K562 (cell line): ENCODE measurements around the gene CLDN7. TPM values are rescaled to one million over a fixed set of nuclear protein-coding genes. Genes with fewer than 3 reads are reported as not detected.

Source experiments
- CBFA2T2 ChIP-seq: fragments of 450-650 bp; conservative IDR thresholded peaks from 2 replicates; pipeline ENCODE4 v1.6.1; 2017; ENCODE audit warnings: mild to moderate bottlenecking
- CBFB ChIP-seq: sonication (generic); formaldehyde crosslinking; IDR thresholded peaks from 2 replicates; pipeline ENCODE4 v1.4.0; 2020; ENCODE audit warnings: mild to moderate bottlenecking, missing genetic modification reagents
- CEBPG ChIP-seq, 3 experiments: fragments of 200-800 bp in 1 of 3; sonication (Bioruptor generic) in 1 of 3; sonication (generic) in 1 of 3; formaldehyde crosslinking in 1 of 3; IDR thresholded peaks in 2 of 3; conservative IDR thresholded peaks in 1 of 3; 2 replicates each; pipeline versions ENCODE4 v1.6.1 to v1.8.0; 2016 to 2022; ENCODE audit warnings: missing compliant biosample characterization in 2 of 3, missing genetic modification characterization in 2 of 3, mild to moderate bottlenecking in 1 of 3, missing genetic modification reagents in 1 of 3
- ESRRB ChIP-seq: fragments of 250-450 bp; sonication (Bioruptor Pico); IDR thresholded peaks from 2 replicates; pipeline ENCODE4 v1.5.0; 2020; ENCODE audit warnings: mild to moderate bottlenecking, moderate library complexity, borderline replicate concordance
- EZH2 ChIP-seq: IDR thresholded peaks from 2 replicates; pipeline ENCODE4 v1.6.1; 2012; ENCODE audit warnings: low read depth, mild to moderate bottlenecking, inconsistent platforms, low read length, borderline replicate concordance
- FIP1L1 ChIP-seq: fragments of 200-400 bp; formaldehyde crosslinking; IDR thresholded peaks from 2 replicates; pipeline ENCODE4 v1.6.1; 2018; ENCODE audit warnings: mild to moderate bottlenecking, low read depth, low read length; ENCODE audit not compliant: poor library complexity, severe bottlenecking
- FOXM1 ChIP-seq, 2 experiments: fragments of 450-650 bp in 1 of 2; sonication (generic) in 1 of 2; formaldehyde crosslinking in 1 of 2; IDR thresholded peaks; 2 replicates each; pipeline versions ENCODE4 v1.6.1 to v1.9.0; 2017 to 2022; ENCODE audit warnings: low read depth in 2 of 2, mild to moderate bottlenecking in 2 of 2, missing genetic modification reagents in 1 of 2, moderate library complexity in 1 of 2
- HDGF ChIP-seq: fragments of 450-650 bp; IDR thresholded peaks from 2 replicates; pipeline ENCODE4 v1.6.1; 2016
- HES1 ChIP-seq: fragments of 450-650 bp; IDR thresholded peaks from 2 replicates; pipeline ENCODE4 v1.6.1; 2016; ENCODE audit warnings: low read depth, mild to moderate bottlenecking, moderate library complexity
- HNRNPK ChIP-seq: fragments of 200-400 bp; formaldehyde crosslinking; IDR thresholded peaks from one replicate; pipeline ENCODE4 v1.6.1; 2018; ENCODE audit warnings: mild to moderate bottlenecking, low read depth, low read length; ENCODE audit not compliant: poor library complexity, severe bottlenecking
- JUNB ChIP-seq: fragments of 450-650 bp; formaldehyde crosslinking; conservative IDR thresholded peaks from 2 replicates; pipeline ENCODE4 v1.4.0; 2020; ENCODE audit warnings: mild to moderate bottlenecking
- MTA3 ChIP-seq: fragments of 450-650 bp; formaldehyde crosslinking; IDR thresholded peaks from 2 replicates; pipeline ENCODE4 v1.6.1; 2017; ENCODE audit warnings: mild to moderate bottlenecking, borderline replicate concordance
- NCOA2 ChIP-seq, 2 experiments: fragments of 450-650 bp; IDR thresholded peaks; 2 replicates each; pipeline ENCODE4 v1.6.1; 2018; ENCODE audit warnings: mild to moderate bottlenecking in 2 of 2, moderate library complexity in 1 of 2; ENCODE audit not compliant: partially characterized antibody in 2 of 2
- NR4A1 ChIP-seq, 2 experiments: fragments of 250-450 bp in 1 of 2; fragments of 450-650 bp in 1 of 2; sonication (Bioruptor Pico) in 1 of 2; IDR thresholded peaks; 2 replicates each; pipeline versions ENCODE4 v1.4.0 to v1.6.1; 2016 to 2020; ENCODE audit warnings: mild to moderate bottlenecking in 2 of 2, missing compliant biosample characterization in 1 of 2, missing genetic modification characterization in 1 of 2, moderate library complexity in 1 of 2
- POLR2A ChIP-seq: fragments of 450-650 bp; conservative IDR thresholded peaks from 2 replicates; pipeline ENCODE4 v1.6.1; 2016
- POLR2G ChIP-seq: fragments of 200-400 bp; formaldehyde crosslinking; IDR thresholded peaks from 2 replicates; pipeline ENCODE4 v1.6.1; 2017; ENCODE audit warnings: low read depth, mild to moderate bottlenecking, antibody characterized with exemption, low read length, moderate library complexity
- POU5F1 ChIP-seq: fragments of 150-350 bp; IDR thresholded peaks from 2 replicates; pipeline ENCODE4 v1.6.1; 2014; ENCODE audit warnings: borderline replicate concordance, low read length, low read depth, mild to moderate bottlenecking; ENCODE audit not compliant: partially characterized antibody
- RBFOX2 ChIP-seq: fragments of 200-400 bp; formaldehyde crosslinking; IDR thresholded peaks from 2 replicates; pipeline ENCODE4 v1.6.1; 2017; ENCODE audit warnings: low read depth, mild to moderate bottlenecking, low read length, moderate library complexity
- RUNX1 ChIP-seq: sonication (generic); IDR thresholded peaks from 2 replicates; pipeline ENCODE4 v1.6.1; 2016; ENCODE audit warnings: antibody characterized with exemption, low read depth
- TCF7L2 ChIP-seq: fragments of 150-350 bp; IDR thresholded peaks from 2 replicates; pipeline ENCODE4 v1.6.1; 2016; ENCODE audit warnings: low read depth, mild to moderate bottlenecking, low read length, moderate library complexity
- TEAD1 ChIP-seq, 2 experiments: fragments of 450-650 bp in 1 of 2; sonication (generic) in 1 of 2; formaldehyde crosslinking; IDR thresholded peaks; 2 replicates each; pipeline versions ENCODE4 v1.4.0 to v1.8.0; 2020 to 2022; ENCODE audit warnings: mild to moderate bottlenecking in 2 of 2, missing genetic modification reagents in 1 of 2
- USF2 ChIP-seq: sonication (generic); formaldehyde crosslinking; IDR thresholded peaks from 2 replicates; pipeline ENCODE4 v1.5.0; 2020; ENCODE audit warnings: missing genetic modification reagents
- ZNF146 ChIP-seq: IDR thresholded peaks from one replicate; pipeline ENCODE4 v1.6.1; 2018; ENCODE audit warnings: missing compliant biosample characterization; ENCODE audit not compliant: unreplicated experiment
- ZNF589 ChIP-seq: fragments of 200-800 bp; sonication (Bioruptor generic); IDR thresholded peaks from 2 replicates; pipeline ENCODE4 v1.6.1; 2016; ENCODE audit warnings: low read depth, missing genetic modification characterization, missing compliant biosample characterization
- polyA plus RNA-seq, 8 experiments: library from polyadenylated mRNA; depleted of rRNA in 4 of 8; stranded (reverse) in 5 of 8; unstranded in 3 of 8; fragments of >200 nt; fragmentation: Nextera tagmentation in 2 of 8; fragmentation: Illumina TruSeq in 1 of 8; extraction: Ambion mirVana in 2 of 8; extraction: Trizol in 1 of 8; gene quantifications; 2 replicates each; pipeline versions ENCODE4 v1.2.1 to v1.2.3, GENCODE V29; 2011 to 2014; ENCODE audit warnings: inconsistent platforms in 1 of 8, missing spikeins in 1 of 8
- total RNA-seq, 7 experiments: library from RNA; depleted of rRNA in 6 of 7; stranded (reverse); fragments of >200 nt in 6 of 7; fragmentation: Illumina TruSeq in 2 of 7; extraction: Trizol in 2 of 7; gene quantifications; 2 replicates each; pipeline versions ENCODE4 v1.2.1 to v1.2.3, GENCODE V29; 2011 to 2021; ENCODE audit warnings: low replicate concordance in 1 of 7

Gene CLDN7
- total and polyA plus RNA-seq, 9 of the 15 experiments (the other 6 are each of a cell fraction or from before 2014, with no cell fraction given): 2.2 to 14.5 (median 7.6) TPM

DNA sequence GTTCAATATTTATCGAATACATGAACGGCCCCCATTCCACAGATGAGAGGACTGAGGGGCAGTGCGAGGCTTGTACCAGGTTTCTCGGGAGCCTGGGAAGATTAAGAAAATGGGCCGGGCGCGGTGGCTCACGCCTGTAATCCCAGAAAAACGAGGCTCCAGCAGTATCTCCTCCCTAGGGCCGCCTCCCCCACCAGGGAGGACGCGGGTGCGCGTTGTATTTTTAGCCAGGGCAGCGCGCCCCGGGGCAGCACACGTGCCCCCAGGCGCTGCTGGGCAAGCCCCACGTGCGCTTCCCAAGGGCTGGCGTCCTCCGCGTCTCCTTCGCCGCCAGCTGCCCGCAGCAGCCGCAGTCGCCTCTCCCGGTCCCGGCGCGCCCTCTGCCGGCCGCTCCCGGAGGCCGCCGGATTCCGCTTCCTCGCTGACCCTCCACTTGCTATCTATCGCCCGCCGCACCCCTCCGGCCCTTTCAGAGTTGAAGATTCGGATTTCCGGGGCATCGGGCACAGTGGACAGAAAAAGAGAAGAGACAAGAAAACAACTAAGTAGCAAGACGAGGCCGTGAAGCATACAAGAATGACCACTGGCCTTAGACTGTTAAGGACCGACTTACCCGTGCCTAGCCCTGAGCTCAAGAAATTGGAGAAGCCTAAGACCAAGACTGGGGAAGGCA, 34.0 kb upstream of the CLDN7 start (continued):
- TF ChIP-seq HES1 (no peak), POLR2A (no peak), TEAD1 (CRISPR knock-in tag; IDR thresholded peaks at IDR 0.05) (peak in 1 of 2 experiments; percentile 63; a peak in 1 of 4 replicates), POLR2G (peak; percentile 51; the same call in 1 of the 2 replicates), ESRRB (CRISPR knock-in tag) (no peak), NR4A1 (CRISPR knock-in tag; IDR thresholded peaks at IDR 0.05) (no peak), NR4A1 (tag; IDR thresholded peaks at IDR 0.05) (0 out of 2 replicates have a peak, but pooled peaks have one; percentile 55), HDGF (no peak), CBFA2T2 (no peak), TCF7L2 (no peak), CEBPG (CRISPR knock-in tag; IDR thresholded peaks at IDR 0.05) (no peak), CEBPG (tag; conservative IDR thresholded peaks at IDR 0.05 in 1 of 2, IDR thresholded peaks at IDR 0.05 in 1 of 2) (no peak), JUNB (CRISPR knock-in tag) (no peak), EZH2 (no peak), NCOA2 (IDR thresholded peaks at IDR 0.05; ENCODE audit: partially characterized antibody in 2 of 2) (no peak), HNRNPK (no peak), MTA3 (no peak), RUNX1 (no peak), RBFOX2 (peak; percentile 60), ZNF589 (CRISPR knock-in tag) (no peak), USF2 (CRISPR knock-in tag) (peak; percentile 36; the same call in 1 of the 2 replicates), CBFB (CRISPR knock-in tag) (no peak), FOXM1 (IDR thresholded peaks at IDR 0.05; ENCODE audit: low read depth) (no peak), FOXM1 (CRISPR knock-in tag; IDR thresholded peaks at IDR 0.05; ENCODE audit: low read depth) (no peak), ZNF146 (CRISPR knock-in tag) (no peak), FIP1L1 (peak; percentile 30), POU5F1 (no peak)
